H1 (cell line): ENCODE results near the gene WDR59. TPM values are rescaled to one million over a fixed set of nuclear protein-coding genes. Genes with fewer than 3 reads are reported as not detected.

ENCODE experiments used
- CTCF ChIA-PET: fragments of 300-600 bp; sonication (Branson Sonifier 250); formaldehyde crosslinking; loops from one replicate; lab custom pipeline; 2021; ENCODE audit not compliant: partially characterized antibody; lab: Charles Lee
- POLR2A ChIA-PET: fragments of 300-600 bp; sonication (Branson Sonifier 250); formaldehyde crosslinking; loops from one replicate; lab custom pipeline; 2021; ENCODE audit warnings: inconsistent platforms; ENCODE audit not compliant: partially characterized antibody; lab: Charles Lee
- DNase-seq, 2 experiments: peaks; one replicate each; pipeline versions ENCODE4 v3.0.0 to v3.0.0-alpha.2; 2010 to 2022; ENCODE audit warnings: low spot score in 2 of 2, low read depth in 1 of 2, mixed read lengths in 1 of 2
- FAIRE-seq: peaks from 2 replicates; lab custom pipeline; 2011; peaks lifted over from hg19 to GRCh38; lab: Jason Lieb, UNC
- H2AFZ ChIP-seq: 2 replicates; pipeline ENCODE4 v1.8.1; 2012; ENCODE audit warnings: low read length, inconsistent platforms
- H2AK5ac ChIP-seq: 2 replicates; pipeline ENCODE4 v1.6.1; 2013; ENCODE audit warnings: low read depth, low read length
- H2BK120ac ChIP-seq: replicated peaks from 2 replicates; pipeline ENCODE3; 2013; ENCODE audit warnings: low read depth, low read length, inconsistent platforms
- H2BK12ac ChIP-seq: 2 replicates; pipeline ENCODE4 v1.6.1; 2013; ENCODE audit warnings: low read depth, low read length
- H2BK15ac ChIP-seq: 2 replicates; pipeline ENCODE4 v1.6.1; 2013; ENCODE audit warnings: low read length
- H2BK20ac ChIP-seq: 2 replicates; pipeline ENCODE4 v1.6.1; 2013; ENCODE audit warnings: low read length
- H2BK5ac ChIP-seq: 2 replicates; pipeline ENCODE4 v1.6.1; 2013; ENCODE audit warnings: low read depth, low read length
- H3K14ac ChIP-seq: 2 replicates; pipeline ENCODE4 v1.6.1; 2013; ENCODE audit warnings: inconsistent platforms; ENCODE audit not compliant: insufficient read length
- H3K18ac ChIP-seq: 2 replicates; pipeline ENCODE4 v1.6.1; 2013; ENCODE audit warnings: low read length; ENCODE audit errors: extremely low read depth
- H3K23ac ChIP-seq: 2 replicates; pipeline ENCODE4 v1.6.1; 2013; ENCODE audit warnings: inconsistent platforms; ENCODE audit not compliant: insufficient read length
- H3K23me2 ChIP-seq: 2 replicates; pipeline ENCODE4 v1.6.1; 2013; ENCODE audit warnings: low read depth, low read length
- H3K27ac ChIP-seq: 2 replicates; pipeline ENCODE4 v1.6.1; 2011; ENCODE audit warnings: low read depth, low read length, inconsistent platforms
- H3K27me3 ChIP-seq, 4 experiments: replicated peaks in 1 of 4; 1 replicate in 1 of 4; 2 replicates in 3 of 4; pipeline versions ENCODE4 v1.6.1 to v1.8.1; 2011 to 2013; ENCODE audit warnings: low read length in 3 of 4, mild to moderate bottlenecking in 3 of 4, inconsistent platforms in 2 of 4, mixed read lengths in 2 of 4, moderate library complexity in 1 of 4; ENCODE audit not compliant: control insufficient read depth in 3 of 4, insufficient read depth in 3 of 4; ENCODE audit errors: extremely low read depth in 1 of 4
- H3K36me3 ChIP-seq, 4 experiments: 2 replicates each; pipeline versions ENCODE4 v1.6.1 to v1.8.1; 2011 to 2013; ENCODE audit warnings: mild to moderate bottlenecking in 4 of 4, low read length in 3 of 4, moderate library complexity in 2 of 4, control low read depth in 1 of 4, inconsistent platforms in 1 of 4; ENCODE audit not compliant: insufficient read depth in 4 of 4, control insufficient read depth in 2 of 4
- H3K4ac ChIP-seq: replicated peaks from 2 replicates; pipeline ENCODE3; 2013; ENCODE audit warnings: low read length, low read depth, mixed read lengths, inconsistent platforms; ENCODE audit not compliant: insufficient read length
- H3K4me1 ChIP-seq, 4 experiments: replicated peaks in 1 of 4; 1 replicate in 1 of 4; 2 replicates in 3 of 4; pipeline versions ENCODE4 v1.6.1 to v1.8.1; 2011 to 2013; ENCODE audit warnings: low read length in 3 of 4, inconsistent platforms in 2 of 4, mixed read lengths in 1 of 4; ENCODE audit not compliant: insufficient read depth in 4 of 4, control insufficient read depth in 3 of 4
- H3K4me2 ChIP-seq, 2 experiments: 2 replicates each; pipeline versions ENCODE4 v1.6.1 to v1.8.1; 2011 to 2013; ENCODE audit warnings: low read depth in 2 of 2, low read length in 2 of 2, control low read depth in 1 of 2, inconsistent platforms in 1 of 2, mild to moderate bottlenecking in 1 of 2; ENCODE audit not compliant: insufficient read depth in 1 of 2
- H3K4me3 ChIP-seq, 4 experiments: fragments of 200-600, 300-600 bp in 1 of 4; sonication (generic), shearing (Covaris generic), sonication (Bioruptor Twin) in 1 of 4; 2 replicates each; pipeline versions ENCODE4 v1.5.1 to v1.8.1; 2011 to 2016; ENCODE audit warnings: low read length in 4 of 4, low read depth in 3 of 4, control low read depth in 2 of 4, inconsistent platforms in 2 of 4, mild to moderate bottlenecking in 2 of 4, mixed read lengths in 1 of 4, moderate library complexity in 1 of 4; ENCODE audit not compliant: insufficient read depth in 2 of 4; ENCODE audit errors: extremely low read depth in 1 of 4
- H3K56ac ChIP-seq: replicated peaks from 2 replicates; pipeline ENCODE3; 2013; ENCODE audit warnings: low read depth, mild to moderate bottlenecking, mixed read lengths, low read length, inconsistent platforms; ENCODE audit not compliant: insufficient read length
- H3K79me1 ChIP-seq: 2 replicates; pipeline ENCODE4 v1.6.1; 2013; ENCODE audit warnings: low read depth, low read length, control low read depth
- H3K79me2 ChIP-seq, 2 experiments: 2 replicates each; pipeline versions ENCODE4 v1.6.1 to v1.8.1; 2012 to 2013; ENCODE audit warnings: low read length in 2 of 2, mild to moderate bottlenecking in 2 of 2, inconsistent platforms in 1 of 2; ENCODE audit not compliant: insufficient read depth in 2 of 2, control insufficient read depth in 1 of 2
- H3K9ac ChIP-seq, 4 experiments: replicated peaks in 1 of 4; 1 replicate in 1 of 4; 2 replicates in 3 of 4; pipeline versions ENCODE4 v1.6.1 to v1.8.1; 2011 to 2013; ENCODE audit warnings: low read depth in 3 of 4, low read length in 3 of 4, control low read depth in 2 of 4, mild to moderate bottlenecking in 2 of 4, moderate library complexity in 2 of 4, inconsistent platforms in 1 of 4; ENCODE audit errors: extremely low read depth in 1 of 4
- H3K9me3 ChIP-seq, 2 experiments: 2 replicates each; pipeline versions ENCODE4 v1.6.1 to v1.8.1; 2012 to 2013; ENCODE audit warnings: mild to moderate bottlenecking in 2 of 2, moderate library complexity in 2 of 2, control low read depth in 1 of 2, inconsistent platforms in 1 of 2, low read depth in 1 of 2, low read length in 1 of 2, mixed read lengths in 1 of 2; ENCODE audit not compliant: insufficient read depth in 2 of 2
- H4K20me1 ChIP-seq, 2 experiments: replicated peaks in 1 of 2; 2 replicates each; pipeline versions ENCODE3 to v1.8.1; 2011 to 2013; ENCODE audit warnings: inconsistent platforms in 2 of 2, low read length in 2 of 2, mild to moderate bottlenecking in 1 of 2; ENCODE audit not compliant: insufficient read depth in 2 of 2, control insufficient read depth in 1 of 2
- H4K5ac ChIP-seq: 2 replicates; pipeline ENCODE4 v1.6.1; 2013; ENCODE audit warnings: low read length, low read depth, mixed read lengths, inconsistent platforms; ENCODE audit not compliant: insufficient read length
- H4K8ac ChIP-seq: 2 replicates; pipeline ENCODE4 v1.8.0; 2013; ENCODE audit warnings: mild to moderate bottlenecking, moderate library complexity, low read length, inconsistent platforms; ENCODE audit not compliant: insufficient read depth; ENCODE audit errors: extremely low read depth
- H4K91ac ChIP-seq: replicated peaks from 2 replicates; pipeline ENCODE3; 2013; ENCODE audit warnings: low read length, mixed read lengths, inconsistent platforms; ENCODE audit not compliant: insufficient read length
- CBX5 ChIP-seq: fragments of 300-800, 300-1000 bp; sonication (generic); IDR thresholded peaks from 2 replicates; pipeline ENCODE4 v1.7.1; 2016; ENCODE audit warnings: antibody characterized with exemption, low read length, low read depth
- CBX8 ChIP-seq: fragments of 300-800, 300-1000 bp; sonication (generic); IDR thresholded peaks from 2 replicates; pipeline ENCODE4 v1.7.1; 2016; ENCODE audit warnings: low read depth, low read length, borderline replicate concordance
- SAP30 ChIP-seq: fragments of 300-600 bp; sonication (generic); IDR thresholded peaks from 2 replicates; pipeline ENCODE4 v1.7.1; 2012; ENCODE audit warnings: low read length, moderate library complexity, mild to moderate bottlenecking, inconsistent platforms; ENCODE audit not compliant: insufficient read depth, insufficient replicate concordance
- SP2 ChIP-seq: IDR thresholded peaks from 2 replicates; pipeline ENCODE4 v1.6.1; 2012; ENCODE audit warnings: mild to moderate bottlenecking, low read length, inconsistent platforms
- SP4 ChIP-seq: IDR thresholded peaks from 2 replicates; pipeline ENCODE4 v1.6.1; 2012; ENCODE audit warnings: low read length, inconsistent platforms
- SUZ12 ChIP-seq: fragments of 200-600 bp; sonication (generic); IDR thresholded peaks from 2 replicates; pipeline ENCODE4 v1.6.1; 2012; ENCODE audit warnings: mild to moderate bottlenecking, inconsistent platforms, low read length, moderate library complexity, mixed read lengths
- WGBS, 2 experiments: shearing (Covaris generic) in 1 of 2; methylation state at CpG; one replicate each; pipeline versions ENCODE4 v1.1.6 to v1.1.7; 2013 to 2015; ENCODE audit warnings: low lambda C conversion rate in 2 of 2, mixed read lengths in 2 of 2, inconsistent platforms in 1 of 2, low coverage in 1 of 2, missing lambda C conversion rate in 1 of 2; ENCODE audit not compliant: insufficient replicate concordance in 2 of 2, insufficient coverage in 1 of 2, insufficient read length in 1 of 2; ENCODE audit errors: extremely low coverage in 1 of 2, missing lambda C conversion rate in 1 of 2; 5-methylcytosine and 5-hydroxymethylcytosine counted together
- polyA plus RNA-seq, 7 experiments: library from polyadenylated mRNA; depleted of rRNA in 3 of 7; stranded (reverse) in 5 of 7; unstranded in 2 of 7; fragments of >200 nt in 5 of 7; fragments of 200-250 nt in 2 of 7; gene quantifications; 1 replicate in 5 of 7; 2 replicates in 1 of 7; 4 replicates in 1 of 7; pipeline versions ENCODE4 v1.2.1 to v1.2.3, GENCODE V29; 2011 to 2013; ENCODE audit warnings: missing spikeins in 2 of 7, mixed read lengths in 2 of 7
- total RNA-seq: library from RNA; stranded (reverse); fragmentation: NEBNext Ultra II Directional; extraction: Animal tissue kit (Norgen Biotek cat#: 25700); gene quantifications from 2 replicates; pipeline ENCODE4 v1.2.1, GENCODE V29; 2021

WDR59 gene
- total and polyA plus RNA-seq, 2 of the 8 experiments (the other 6 are each of a cell fraction or from before 2014, with no cell fraction given), result 84.2 to 124 TPM

GRCh38 chr16:74991593-74992403 is 6.9 kb upstream of the WDR59 start:
- no peaks in the 10 kb centered on the region for H3K79me1 ChIP-seq
- H3K4ac ChIP-seq, result no peak overlapping the region
- ChIA-PET CTCF (interaction anchor here (0.6 to 9.3 kb wide), 6 partner anchors 9 to 207 kb away, joined by 3 to 171 read pairs (median 4); partner anchors contain the start of gene LDHD), POLR2A (interaction anchor here (1.2 kb wide), 1 partner anchor 105 kb away, joined by 3 read pairs; no protein-coding TSS in a partner anchor)
- no peak for DNase-seq
- H3K27me3 ChIP-seq, result no peaks in the 10 kb centered on the region
- H2BK20ac ChIP-seq, result no peak overlapping the region
- H3K56ac ChIP-seq, result no peak overlapping the region
- no peak overlapping the region for H2BK12ac ChIP-seq
- WGBS, 2 experiments, result 76% methylated on average over 12 of the region's 13 CpGs; no CpG with 5 or more reads in 1 of the 2 experiments
- peak overlapping the region; percentile 33 for H4K91ac ChIP-seq
- H3K36me3 ChIP-seq, result no peaks in the 10 kb centered on the region
- no peak for FAIRE-seq
- H4K20me1 ChIP-seq, result no peaks in the 10 kb centered on the region
- no peak overlapping the region for H2BK120ac ChIP-seq
- no peak overlapping the region for H2AK5ac ChIP-seq
- H3K4me3 ChIP-seq, result no peak overlapping the region
- H3K4me2 ChIP-seq, result peak overlapping the region in 1 of 2 experiments; percentile 8; a peak in 1 of 4 replicates
- no peak overlapping the region for H4K5ac ChIP-seq
- no peaks in the 10 kb centered on the region for H3K9me3 ChIP-seq
- no peak overlapping the region for H3K27ac ChIP-seq
- H3K18ac ChIP-seq, result no peak overlapping the region; the same call in 1 of the 2 replicates
- H3K23me2 ChIP-seq, result no peaks in the 10 kb centered on the region
- H3K9ac ChIP-seq, result no peak overlapping the region
- no peak overlapping the region for H2AFZ ChIP-seq
- H2BK15ac ChIP-seq, result no peak overlapping the region
- no peak overlapping the region for H4K8ac ChIP-seq
- no peak for TF ChIP-seq CBX5
- no peak for TF ChIP-seq SP2
- TF ChIP-seq CBX8, result no peak
- no peak for TF ChIP-seq SP4
- no peak for TF ChIP-seq SAP30
- no peak for TF ChIP-seq SUZ12
- TF ChIP-seq, all 59 proteins: peak for 0
- no peak overlapping the region for H3K23ac ChIP-seq
- peaks cover 2 to 9% (median 8%) of the 10 kb centered on the region in 4 experiments; a peak in 6 of 7 replicates for H3K4me1 ChIP-seq
- H3K14ac ChIP-seq, result no peak overlapping the region
- no peaks in the 10 kb centered on the region for H3K79me2 ChIP-seq
- no peak overlapping the region for H2BK5ac ChIP-seq
